HG02970 (cell line): ENCODE measurements around the gene DHCR24.

Source experiments
- ATAC-seq: cut with Tn5 transposase; IDR thresholded peaks from one replicate; pipeline ENCODE4 v1.9.1; 2021; ENCODE audit warnings: mild to moderate bottlenecking, moderate library complexity, moderate number of reproducible peaks; ENCODE audit not compliant: unreplicated experiment, low FRiP score

The DHCR24 gene

DNA sequence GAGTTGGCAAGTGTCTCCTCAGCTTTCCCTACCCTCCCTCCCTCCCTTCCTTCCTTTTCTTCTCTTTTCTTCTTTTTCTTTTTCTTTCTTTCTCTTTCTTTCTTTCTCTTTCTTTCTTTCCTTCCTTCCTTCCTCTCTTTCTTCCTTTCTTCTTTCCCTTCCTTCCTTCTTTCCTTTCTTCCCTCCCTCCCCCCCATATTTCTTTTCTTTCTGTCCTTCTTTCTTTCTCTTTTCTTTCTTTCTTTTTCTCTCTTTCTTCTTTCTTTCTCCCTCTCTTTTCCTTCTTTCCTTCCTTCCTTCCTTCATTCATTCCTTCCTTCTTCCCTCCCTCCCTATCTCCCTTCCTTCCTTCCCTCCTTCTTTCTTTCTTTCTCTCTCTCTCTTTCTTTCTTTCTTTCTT is 67.3 kb downstream of the DHCR24 start:
- no peak for ATAC-seq

DNA sequence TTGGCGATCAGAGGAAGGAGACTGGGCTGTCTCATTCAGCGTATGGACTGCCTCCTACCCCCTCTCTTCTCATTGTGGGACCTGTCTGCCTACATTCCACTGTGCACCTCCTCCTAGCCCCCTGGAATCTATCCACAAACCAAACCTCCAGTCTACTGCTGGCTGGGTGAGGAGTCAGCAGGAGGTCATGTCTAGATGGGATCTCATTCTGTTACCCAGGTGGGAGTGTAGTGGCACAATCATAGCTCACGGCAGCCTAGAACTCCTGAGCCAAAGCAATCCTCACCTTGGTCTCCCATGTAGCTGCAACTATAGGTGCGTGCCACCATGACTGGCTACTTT is 67.8 kb downstream of the DHCR24 start:
- no peak for ATAC-seq

GRCh38 chr1:54818461-54819194 is 68.4 kb downstream of the DHCR24 start:
- ATAC-seq = no peak

DNA sequence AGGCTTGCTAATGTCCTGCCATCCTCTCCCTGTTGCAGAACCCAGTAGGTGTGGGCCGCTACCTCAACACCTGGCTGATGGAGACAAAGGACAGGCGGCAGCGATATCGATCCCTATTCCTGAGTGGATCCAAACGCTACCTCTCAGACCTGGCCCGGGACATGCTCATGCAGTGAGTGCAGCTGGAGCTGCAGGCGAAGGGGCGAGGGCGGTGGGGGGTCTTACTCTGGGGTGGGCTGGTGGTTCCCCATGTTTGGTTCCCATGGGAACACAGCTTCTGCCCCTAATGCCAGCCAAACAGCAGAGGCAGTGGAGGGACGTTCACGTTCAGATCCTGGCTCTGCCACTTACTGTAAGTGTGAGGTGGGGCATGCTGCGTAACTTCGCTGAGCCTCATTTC is 70.0 kb downstream of the DHCR24 start:
- ATAC-seq = no peak

DNA sequence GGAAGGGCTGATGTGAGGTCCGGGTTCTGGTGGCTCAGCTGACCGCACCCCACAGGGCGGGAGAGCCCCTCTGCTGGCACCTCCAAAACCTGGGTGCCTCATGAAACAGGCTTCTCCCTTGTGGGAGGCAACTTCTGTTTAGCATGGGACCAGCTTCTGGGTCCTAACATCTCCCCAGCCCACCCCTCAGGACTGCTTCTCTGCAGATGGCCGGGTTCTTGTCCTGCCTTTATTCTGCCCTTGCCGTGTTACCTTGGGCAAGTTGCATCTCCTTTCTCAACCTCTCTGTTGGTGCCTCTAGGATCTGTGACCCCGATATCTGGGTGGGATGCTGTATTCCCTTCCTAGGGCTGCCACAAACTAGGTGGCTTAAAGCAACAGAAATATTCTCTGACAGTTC is 70.9 kb downstream of the DHCR24 start:
- ATAC-seq = no peak

GRCh38 chr1:54815086-54815876 is 71.7 kb downstream of the DHCR24 start:
- no peak for ATAC-seq

GRCh38 chr1:54814571-54814970 is 72.4 kb downstream of the DHCR24 start:
- ATAC-seq = no peak

- ATAC-seq = no peak
Measured at GRCh38 chr1:54814126-54814498, 72.9 kb downstream of the DHCR24 start.

DNA sequence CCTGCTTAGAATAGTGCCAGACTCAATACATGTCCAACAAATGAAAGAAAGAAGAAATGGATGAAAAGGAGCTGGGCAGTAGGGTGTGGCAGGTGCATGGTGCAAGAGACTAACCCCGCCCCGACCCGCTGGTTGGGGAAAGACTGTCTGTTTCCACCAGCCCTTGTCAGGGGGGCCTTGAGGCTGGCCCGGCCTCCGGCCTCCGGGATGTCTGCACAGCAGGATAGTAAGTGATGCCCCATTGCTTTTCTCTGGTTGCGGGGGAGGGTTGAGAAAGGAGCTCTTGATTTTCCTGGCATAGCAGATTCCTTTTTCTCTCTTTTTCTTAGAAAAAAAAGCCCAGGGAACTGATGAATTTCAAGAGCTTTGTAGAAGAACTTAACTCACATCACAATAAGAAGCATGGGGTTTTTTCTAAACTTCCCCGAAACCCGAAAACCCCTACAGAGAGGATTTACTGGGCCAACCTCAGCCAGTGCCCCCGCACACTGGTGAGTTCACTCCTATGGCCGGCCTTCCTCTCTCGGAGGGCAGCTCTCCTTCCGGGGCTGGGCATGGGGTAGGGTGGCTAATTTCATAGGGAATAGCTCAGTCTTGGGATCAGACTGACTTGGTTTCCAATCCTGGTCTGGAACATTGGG is 73.4 kb downstream of the DHCR24 start:
- ATAC-seq = no peak

GRCh38 chr1:54812801-54813484 is 74.1 kb downstream of the DHCR24 start:
- no peak for ATAC-seq

DNA sequence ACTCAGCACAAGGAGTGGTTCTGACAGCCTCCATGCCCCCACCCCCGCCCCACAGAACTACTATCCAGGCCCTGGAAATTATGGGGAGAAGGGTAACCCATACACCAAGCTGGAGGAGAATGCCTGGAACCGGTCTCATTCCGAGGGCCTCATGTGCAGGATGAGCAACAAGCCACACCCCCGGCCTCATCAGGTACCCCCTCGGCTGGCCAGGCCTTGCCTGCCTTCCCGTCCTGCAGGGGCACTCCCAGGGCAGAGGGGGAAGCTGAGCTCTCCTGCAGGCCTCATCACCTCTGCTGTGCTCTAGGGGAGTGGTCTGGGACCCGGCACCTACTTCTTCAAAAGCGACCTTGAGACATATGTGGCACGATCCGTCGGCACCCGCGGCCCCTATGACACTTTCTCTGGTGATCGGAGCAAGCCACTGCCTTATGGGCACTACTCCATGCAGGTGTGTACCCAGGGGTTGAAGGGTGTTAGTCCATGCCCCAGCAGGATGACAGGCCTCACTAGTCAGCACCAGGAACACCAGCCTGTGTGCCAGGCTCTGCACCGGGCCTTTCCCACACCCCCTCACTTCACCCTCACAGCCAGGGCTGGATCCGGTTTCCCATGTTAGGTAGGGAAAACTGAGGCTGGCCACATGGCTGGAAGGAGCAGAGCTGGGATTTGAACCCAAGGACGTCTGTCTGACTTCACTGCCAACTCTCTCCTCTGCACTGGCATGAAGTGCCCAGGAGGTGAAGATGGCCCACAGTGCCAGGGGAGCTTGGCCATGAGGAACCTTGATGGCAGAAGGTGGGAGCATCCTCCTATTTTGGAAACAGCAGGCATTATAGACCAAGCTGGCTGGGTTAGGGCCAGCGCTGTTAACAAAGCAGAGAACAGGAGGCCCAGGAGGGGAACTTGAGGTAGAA is 75.0 kb downstream of the DHCR24 start:
- ATAC-seq = no peak

- no peak for ATAC-seq
Measured at GRCh38 chr1:54811066-54811465, 75.9 kb downstream of the DHCR24 start.

- peak; percentile 65 for ATAC-seq
Measured at GRCh38 chr1:54810153-54810942, 76.6 kb downstream of the DHCR24 start.

GRCh38 chr1:54809496-54810074 is 77.4 kb downstream of the DHCR24 start:
- ATAC-seq = no peak

GRCh38 chr1:54808443-54809207 is 78.4 kb downstream of the DHCR24 start:
- no peak for ATAC-seq

DNA sequence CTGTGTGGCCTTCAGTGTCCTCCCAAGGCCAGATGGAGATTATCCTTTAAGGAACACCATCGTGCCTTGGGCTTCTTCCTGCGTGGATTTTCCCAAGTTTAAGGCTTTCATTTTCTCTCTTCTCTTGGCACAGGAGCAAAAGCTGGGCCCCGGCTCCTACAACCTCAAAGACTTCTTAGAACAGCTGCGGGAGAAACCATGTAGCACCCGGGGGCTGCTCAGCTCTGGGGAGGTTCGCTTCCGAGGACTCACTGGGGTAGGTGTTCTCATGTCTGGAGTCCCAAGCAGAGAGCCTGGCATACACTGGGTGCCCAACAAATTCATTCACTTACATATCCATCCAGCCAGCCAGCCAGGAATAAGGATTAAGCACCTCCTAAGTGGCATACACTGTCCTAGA is 79.2 kb downstream of the DHCR24 start:
- no peak for ATAC-seq

- ATAC-seq = no peak
Measured at GRCh38 chr1:54806931-54807611, 79.9 kb downstream of the DHCR24 start.

DNA sequence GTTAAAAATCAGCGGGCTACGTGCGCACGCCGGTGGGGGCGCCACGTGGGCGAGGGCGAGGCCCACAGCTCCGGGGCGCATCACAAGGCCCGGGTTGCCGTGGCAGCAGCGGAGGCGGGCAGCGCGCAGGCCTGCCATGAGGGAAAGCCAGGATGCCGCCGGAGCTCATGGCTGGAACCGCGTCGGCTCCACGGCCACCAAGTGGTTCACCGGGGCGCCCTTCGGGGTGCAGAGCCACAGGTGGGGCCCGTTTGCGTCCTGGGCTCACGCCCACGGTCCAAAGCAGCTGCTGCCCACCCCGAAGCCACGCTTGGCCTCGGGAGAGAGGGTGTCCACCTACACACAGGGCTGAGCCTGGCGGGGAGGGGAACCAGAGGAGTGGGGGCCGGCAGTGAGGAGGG is 81.0 kb downstream of the DHCR24 start:
- no peak for ATAC-seq
